GM18505 (cell line): Measurements from ENCODE around the gene ABCB1.

Source experiments
- ATAC-seq: cut with Tn5 transposase; IDR thresholded peaks from one replicate; pipeline ENCODE4 v1.9.1; 2021; ENCODE audit not compliant: unreplicated experiment
- POLR2A ChIP-seq: IDR thresholded peaks from 4 replicates; pipeline ENCODE4 v1.6.1; 2011; ENCODE audit warnings: borderline replicate concordance; ENCODE audit not compliant: insufficient read depth, insufficient read length; ENCODE audit errors: extremely low read depth

Gene ABCB1

GRCh38 chr7:87513735-87514335 lies 86.8 kb downstream of the ABCB1 start:
- TF ChIP-seq POLR2A, result no peak
- no peak for ATAC-seq

GRCh38 chr7:87512906-87513305 lies 87.8 kb downstream of the ABCB1 start:
- no peak for TF ChIP-seq POLR2A
- ATAC-seq, result no peak

GRCh38 chr7:87511510-87511909 lies 89.2 kb downstream of the ABCB1 start:
- no peak for ATAC-seq

GRCh38 chr7:87510411-87510875 lies 90.2 kb downstream of the ABCB1 start:
- no peak for ATAC-seq

More at GRCh38 chr7:87511510-87511909, 89.2 kb downstream of the ABCB1 start:
- TF ChIP-seq POLR2A, result no peak

GRCh38 chr7:87507446-87507845 lies 93.2 kb downstream of the ABCB1 start:
- no peak for ATAC-seq

More at GRCh38 chr7:87510411-87510875, 90.2 kb downstream of the ABCB1 start:
- TF ChIP-seq POLR2A, result no peak

GRCh38 chr7:87506246-87507180 lies 94.2 kb downstream of the ABCB1 start:
- ATAC-seq, result no peak
- TF ChIP-seq POLR2A, result no peak

More at GRCh38 chr7:87507446-87507845, 93.2 kb downstream of the ABCB1 start:
- TF ChIP-seq POLR2A, result no peak

GRCh38 chr7:87505557-87506245 lies 95.0 kb downstream of the ABCB1 start:
- ATAC-seq, result no peak
- TF ChIP-seq POLR2A, result no peak

GRCh38 chr7:87505122-87505521 lies 95.6 kb downstream of the ABCB1 start:
- no peak for TF ChIP-seq POLR2A
- ATAC-seq, result no peak

GRCh38 chr7:87499494-87499893 lies 101.2 kb downstream of the ABCB1 start:
- TF ChIP-seq POLR2A, result no peak
- no peak for ATAC-seq

GRCh38 chr7:87498893-87499292 lies 101.8 kb downstream of the ABCB1 start:
- TF ChIP-seq POLR2A, result no peak
- no peak for ATAC-seq

GRCh38 chr7:87497482-87497881 lies 103.2 kb downstream of the ABCB1 start:
- ATAC-seq, result no peak
- TF ChIP-seq POLR2A, result no peak

GRCh38 chr7:87495366-87495765 lies 105.3 kb downstream of the ABCB1 start:
- no peak for TF ChIP-seq POLR2A
- ATAC-seq, result no peak

- ATAC-seq, result no peak
- no peak for TF ChIP-seq POLR2A
Observed at GRCh38 chr7:87494454-87494853, 106.2 kb downstream of the ABCB1 start.
